Measurements from ENCODE around the gene ANKRD23.

The ANKRD23 gene

DNA sequence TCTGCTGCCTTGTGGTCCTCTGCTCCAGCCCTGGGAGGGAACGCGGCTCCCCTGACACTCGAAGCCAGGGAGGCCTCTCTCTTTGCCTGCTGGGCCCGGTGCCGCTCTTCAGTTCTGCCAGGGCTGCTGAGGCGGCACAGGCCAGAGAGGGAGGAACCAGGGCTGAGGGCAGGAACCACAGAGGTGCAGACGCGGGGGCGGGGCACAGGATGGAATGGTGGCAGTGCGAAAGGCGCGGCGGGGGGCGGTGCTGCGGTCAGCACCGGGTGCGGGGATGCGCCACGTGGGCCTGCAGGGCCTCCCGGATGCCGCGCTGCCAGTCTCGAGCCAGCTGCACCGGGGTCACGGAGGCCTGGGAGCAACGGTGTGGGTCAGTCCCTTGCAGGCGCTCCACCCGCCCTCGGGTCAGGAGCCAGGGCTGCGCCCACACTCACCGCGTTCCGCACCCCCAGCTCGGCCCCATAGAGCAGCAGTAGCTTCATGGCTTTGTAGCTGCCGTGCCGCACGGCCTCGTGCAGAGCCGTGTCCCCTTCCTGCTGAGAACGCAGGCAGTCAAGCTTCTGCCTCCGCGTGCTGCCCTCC, 4.4 kb downstream of the ANKRD23 start:
- Histone ChIP-seq H3K9ac (ENCODE audit: low read depth, low read length, poor library complexity) (peak overlapping the region; percentile 33), H3K9me3 (replicated peaks in 1 of 2; ENCODE audit: control insufficient read depth in 2 of 2, insufficient read depth in 1 of 2, low read depth in 1 of 2, low read length in 2 of 2) (no peaks in the 10 kb centered on the region), H2BK5ac (ENCODE audit: low read length) (peak overlapping the region; percentile 79), H3K18ac (ENCODE audit: low read length) (peak overlapping the region; percentile 84), H2BK120ac (ENCODE audit: low read depth, low read length) (no peak overlapping the region), H3K79me1 (ENCODE audit: low read depth, low read length) (peaks cover 2% of the 10 kb centered on the region), H3K27ac (replicated peaks; ENCODE audit: low read length) (no peak overlapping the region), H3K27me3 (ENCODE audit: control insufficient read depth in 3 of 3, insufficient read depth in 3 of 3, low read depth in 1 of 3, low read length in 3 of 3) (no peaks in the 10 kb centered on the region), H3K4me3 (ENCODE audit: low read length in 2 of 2) (no peak overlapping the region), H4K91ac (ENCODE audit: low read depth, low read length, poor library complexity) (no peak overlapping the region), H2BK15ac (ENCODE audit: low read length) (no peak overlapping the region), H2BK12ac (ENCODE audit: low read length) (no peak overlapping the region), H3K23ac (ENCODE audit: low read depth, low read length, poor library complexity) (peak overlapping the region; percentile 75), H2AK5ac (ENCODE audit: low read depth, low read length) (peak overlapping the region; percentile 44), H2AFZ (ENCODE audit: low read length) (no peak overlapping the region), H3K14ac (ENCODE audit: low read length) (peak overlapping the region; percentile 47), H3K4ac (ENCODE audit: low read length) (no peak overlapping the region), H3K36me3 (replicated peaks in 1 of 2; ENCODE audit: control insufficient read depth in 2 of 2, insufficient read depth in 2 of 2, low read length in 2 of 2) (peaks cover 12 to 57% of the 10 kb centered on the region in 2 donors), H3K4me2 (ENCODE audit: insufficient read depth, low read length, poor library complexity, severe bottlenecking) (no peak overlapping the region), H3K4me1 (ENCODE audit: control insufficient read depth in 2 of 2, insufficient read depth in 1 of 2, low read depth in 1 of 2, low read length in 2 of 2) (no peaks in the 10 kb centered on the region), H4K8ac (ENCODE audit: low read depth, low read length) (no peak overlapping the region)
- DNase-seq (ENCODE audit: low spot score), result no peak
- WGBS, 2 donors (ENCODE audit: extremely low coverage in 2 of 2, insufficient read length in 2 of 2, insufficient replicate concordance in 1 of 2), result no CpG with 5 or more reads among the region's 42 CpGs

DNA sequence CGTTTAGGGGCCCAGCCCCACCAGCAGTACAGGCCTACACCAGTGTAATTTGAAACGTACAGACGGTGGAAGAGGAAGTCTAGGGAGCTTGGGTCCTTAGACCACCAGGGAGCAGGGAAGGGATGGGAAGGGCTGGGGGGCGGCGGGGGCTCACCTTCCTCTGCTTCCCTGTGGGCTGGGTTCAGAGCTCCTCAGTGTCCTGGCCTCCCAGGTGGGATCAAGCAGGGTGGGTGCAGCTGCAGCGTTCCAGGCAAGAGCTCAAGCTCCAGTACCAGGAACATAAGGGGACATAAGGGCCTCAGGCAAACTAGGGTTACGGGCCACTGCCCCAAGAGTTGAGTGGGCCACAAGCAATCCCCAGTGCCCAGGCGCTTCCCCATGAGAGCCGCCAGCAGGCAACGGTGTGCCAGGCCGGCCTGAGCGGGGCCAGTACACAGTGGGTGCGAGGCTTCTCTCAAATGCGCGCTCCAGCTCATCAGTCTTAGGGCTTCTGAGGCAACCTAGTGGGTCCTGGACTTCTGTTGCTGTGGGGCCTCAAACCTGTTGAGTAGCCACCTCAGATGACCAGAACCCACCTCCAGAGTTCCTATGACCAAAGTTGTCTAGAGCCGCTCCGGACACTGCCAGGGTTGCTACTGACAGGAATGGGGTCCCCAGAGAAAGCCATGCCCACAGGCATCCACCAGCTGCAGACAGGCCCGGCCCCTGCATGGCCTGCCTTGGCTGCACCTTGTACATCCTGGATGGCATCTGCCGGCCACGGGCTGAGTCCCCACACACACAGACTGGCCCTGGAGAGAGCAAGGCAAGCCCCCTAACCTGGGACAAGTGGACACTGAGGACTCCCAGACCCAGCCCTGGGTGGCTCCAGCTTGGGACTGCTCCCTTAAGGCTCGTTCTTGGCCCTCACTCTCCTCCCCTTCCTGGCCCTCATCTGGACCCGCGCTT, 5.2 kb downstream of the ANKRD23 start:
- Histone ChIP-seq H3K36me3 (replicated peaks in 1 of 2; ENCODE audit: control insufficient read depth in 2 of 2, insufficient read depth in 2 of 2, low read length in 2 of 2) (peaks cover 12 to 64% of the 10 kb centered on the region in 2 donors), H2AFZ (ENCODE audit: low read length) (no peak overlapping the region), H3K9me3 (replicated peaks in 1 of 2; ENCODE audit: control insufficient read depth in 2 of 2, insufficient read depth in 1 of 2, low read depth in 1 of 2, low read length in 2 of 2) (no peaks in the 10 kb centered on the region), H4K91ac (ENCODE audit: low read depth, low read length, poor library complexity) (no peak overlapping the region), H3K27me3 (ENCODE audit: control insufficient read depth in 3 of 3, insufficient read depth in 3 of 3, low read depth in 1 of 3, low read length in 3 of 3) (no peaks in the 10 kb centered on the region), H3K79me1 (ENCODE audit: low read depth, low read length) (peaks cover 2% of the 10 kb centered on the region), H3K18ac (ENCODE audit: low read length) (peak overlapping the region; percentile 84), H2BK15ac (ENCODE audit: low read length) (no peak overlapping the region), H2AK5ac (ENCODE audit: low read depth, low read length) (no peak overlapping the region), H4K8ac (ENCODE audit: low read depth, low read length) (peak overlapping the region; percentile 24), H2BK5ac (ENCODE audit: low read length) (peak overlapping the region; percentile 32), H3K14ac (ENCODE audit: low read length) (no peak overlapping the region), H3K4me1 (ENCODE audit: control insufficient read depth in 2 of 2, insufficient read depth in 1 of 2, low read depth in 1 of 2, low read length in 2 of 2) (no peaks in the 10 kb centered on the region), H3K9ac (ENCODE audit: low read depth, low read length, poor library complexity) (no peak overlapping the region), H3K23ac (ENCODE audit: low read depth, low read length, poor library complexity) (peak overlapping the region; percentile 75), H3K4ac (ENCODE audit: low read length) (no peak overlapping the region), H2BK12ac (ENCODE audit: low read length) (no peak overlapping the region), H3K4me3 (ENCODE audit: low read length in 2 of 2) (no peak overlapping the region), H3K4me2 (ENCODE audit: insufficient read depth, low read length, poor library complexity, severe bottlenecking) (no peak overlapping the region), H3K27ac (replicated peaks; ENCODE audit: low read length) (no peak overlapping the region), H2BK120ac (ENCODE audit: low read depth, low read length) (no peak overlapping the region)
- DNase-seq (ENCODE audit: low spot score), result no peak
- no CpG with 5 or more reads among the region's 23 CpGs for WGBS, 2 donors (ENCODE audit: extremely low coverage in 2 of 2, insufficient read length in 2 of 2, insufficient replicate concordance in 1 of 2)

DNA sequence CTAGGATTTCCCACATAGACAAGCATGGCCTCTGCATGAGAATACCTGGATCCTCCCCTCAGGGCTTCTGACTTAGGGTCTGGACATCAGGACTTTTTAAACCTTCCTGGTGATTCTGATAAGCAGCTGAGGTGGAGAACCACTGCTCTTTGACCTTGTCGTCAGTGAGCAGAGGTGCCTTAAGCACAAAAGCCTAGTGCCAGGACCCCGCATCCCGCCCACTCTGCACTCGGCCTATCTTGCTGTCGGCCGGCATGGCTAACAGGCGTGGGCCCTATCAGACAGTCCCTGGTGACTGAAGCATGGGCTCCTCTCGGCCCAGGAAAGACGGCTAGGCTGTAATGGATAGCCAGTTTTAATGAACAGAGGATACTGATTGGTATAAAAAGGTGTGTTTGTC, 6.2 kb downstream of the ANKRD23 start:
- H3K14ac ChIP-seq (ENCODE audit: low read length), result no peak overlapping the region
- H3K23ac ChIP-seq (ENCODE audit: low read depth, low read length, poor library complexity), result no peak overlapping the region
- no peak overlapping the region for H4K8ac ChIP-seq (ENCODE audit: low read depth, low read length)
- H3K18ac ChIP-seq (ENCODE audit: low read length), result no peak overlapping the region
- H3K27ac ChIP-seq (replicated peaks; ENCODE audit: low read length), result no peak overlapping the region
- H3K9me3 ChIP-seq (replicated peaks in 1 of 2; ENCODE audit: control insufficient read depth in 2 of 2, insufficient read depth in 1 of 2, low read depth in 1 of 2, low read length in 2 of 2), result no peaks in the 10 kb centered on the region
- no peak overlapping the region for H3K4me2 ChIP-seq (ENCODE audit: insufficient read depth, low read length, poor library complexity, severe bottlenecking)
- H2AFZ ChIP-seq (ENCODE audit: low read length), result no peak overlapping the region
- peaks cover 2% of the 10 kb centered on the region for H3K79me1 ChIP-seq (ENCODE audit: low read depth, low read length)
- H3K4me3 ChIP-seq (ENCODE audit: low read length in 2 of 2), result no peak overlapping the region
- H4K91ac ChIP-seq (ENCODE audit: low read depth, low read length, poor library complexity), result no peak overlapping the region
- no peak overlapping the region for H2BK15ac ChIP-seq (ENCODE audit: low read length)
- H2BK5ac ChIP-seq (ENCODE audit: low read length), result no peak overlapping the region
- no peak for DNase-seq (ENCODE audit: low spot score)
- no peak overlapping the region for H3K4ac ChIP-seq (ENCODE audit: low read length)
- H3K27me3 ChIP-seq (ENCODE audit: control insufficient read depth in 3 of 3, insufficient read depth in 3 of 3, low read depth in 1 of 3, low read length in 3 of 3), result no peaks in the 10 kb centered on the region
- peaks cover 4 to 5% of the 10 kb centered on the region in 2 donors for H3K4me1 ChIP-seq (ENCODE audit: control insufficient read depth in 2 of 2, insufficient read depth in 1 of 2, low read depth in 1 of 2, low read length in 2 of 2)
- no CpG with 5 or more reads among the region's 9 CpGs for WGBS, 2 donors (ENCODE audit: extremely low coverage in 2 of 2, insufficient read length in 2 of 2, insufficient replicate concordance in 1 of 2)
- peaks cover 12 to 74% of the 10 kb centered on the region in 2 donors for H3K36me3 ChIP-seq (replicated peaks in 1 of 2; ENCODE audit: control insufficient read depth in 2 of 2, insufficient read depth in 2 of 2, low read length in 2 of 2)
- no peak overlapping the region for H2AK5ac ChIP-seq (ENCODE audit: low read depth, low read length)
- H2BK12ac ChIP-seq (ENCODE audit: low read length), result no peak overlapping the region
- no peak overlapping the region for H2BK120ac ChIP-seq (ENCODE audit: low read depth, low read length)
- no peak overlapping the region for H3K9ac ChIP-seq (ENCODE audit: low read depth, low read length, poor library complexity)

DNA sequence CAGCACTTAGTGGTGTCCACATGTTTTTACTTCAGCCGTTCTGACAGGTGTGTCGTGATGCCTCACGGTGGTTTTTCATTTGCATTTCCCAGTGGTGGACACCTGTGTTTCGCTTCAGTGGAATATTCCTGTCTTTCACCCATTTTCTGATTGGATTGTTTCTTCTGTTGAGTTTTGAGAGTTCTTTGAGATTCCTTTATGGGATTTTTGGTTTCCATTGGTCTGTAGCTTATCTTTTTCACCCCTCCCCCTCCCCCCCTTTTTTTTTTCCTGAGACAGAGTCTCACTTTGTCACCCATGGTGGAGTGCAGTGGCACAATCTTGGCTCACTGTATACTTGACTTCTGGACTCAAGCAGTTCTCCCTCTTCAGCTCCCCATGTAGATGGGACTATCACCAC, 8.0 kb downstream of the ANKRD23 start:
- Histone ChIP-seq H2BK120ac (ENCODE audit: low read depth, low read length) (no peak overlapping the region), H4K91ac (ENCODE audit: low read depth, low read length, poor library complexity) (no peak overlapping the region)
- WGBS, 2 donors (ENCODE audit: extremely low coverage in 2 of 2, insufficient read length in 2 of 2, insufficient replicate concordance in 1 of 2), result no CpG with 5 or more reads among the region's 4 CpGs

More for the DNA sequence above, 8.0 kb downstream of the ANKRD23 start:
- H2AFZ ChIP-seq (ENCODE audit: low read length), result no peak overlapping the region
- no peak overlapping the region for H3K4ac ChIP-seq (ENCODE audit: low read length)
- H3K4me2 ChIP-seq (ENCODE audit: insufficient read depth, low read length, poor library complexity, severe bottlenecking), result no peak overlapping the region
- H3K14ac ChIP-seq (ENCODE audit: low read length), result no peak overlapping the region
- no peak overlapping the region for H2BK15ac ChIP-seq (ENCODE audit: low read length)
- H2BK5ac ChIP-seq (ENCODE audit: low read length), result no peak overlapping the region
- no peaks in the 10 kb centered on the region for H3K79me1 ChIP-seq (ENCODE audit: low read depth, low read length)
- DNase-seq (ENCODE audit: low spot score), result no peak
- H3K9ac ChIP-seq (ENCODE audit: low read depth, low read length, poor library complexity), result no peak overlapping the region
- H3K36me3 ChIP-seq (replicated peaks in 1 of 2; ENCODE audit: control insufficient read depth in 2 of 2, insufficient read depth in 2 of 2, low read length in 2 of 2), result peaks cover 18 to 87% of the 10 kb centered on the region in 2 donors
- H3K9me3 ChIP-seq (replicated peaks in 1 of 2; ENCODE audit: control insufficient read depth in 2 of 2, insufficient read depth in 1 of 2, low read depth in 1 of 2, low read length in 2 of 2), result no peaks in the 10 kb centered on the region
- no peak overlapping the region for H3K27ac ChIP-seq (replicated peaks; ENCODE audit: low read length)
- H3K27me3 ChIP-seq (ENCODE audit: control insufficient read depth in 3 of 3, insufficient read depth in 3 of 3, low read depth in 1 of 3, low read length in 3 of 3), result no peaks in the 10 kb centered on the region
- H4K8ac ChIP-seq (ENCODE audit: low read depth, low read length), result no peak overlapping the region
- no peak overlapping the region for H3K4me3 ChIP-seq (ENCODE audit: low read length in 2 of 2)
- H2AK5ac ChIP-seq (ENCODE audit: low read depth, low read length), result no peak overlapping the region
- peaks cover 4 to 16% of the 10 kb centered on the region in 2 donors for H3K4me1 ChIP-seq (ENCODE audit: control insufficient read depth in 2 of 2, insufficient read depth in 1 of 2, low read depth in 1 of 2, low read length in 2 of 2)
- no peak overlapping the region for H3K23ac ChIP-seq (ENCODE audit: low read depth, low read length, poor library complexity)
- no peak overlapping the region for H3K18ac ChIP-seq (ENCODE audit: low read length)
- no peak overlapping the region for H2BK12ac ChIP-seq (ENCODE audit: low read length)

Measured in neuronal stem cell (in vitro differentiated cells).